RPMI8226 (cell line): ENCODE data around the gene SUPT3H.
"Not testable (repeated sequence)": the region's sequence is repeated elsewhere in the genome, so short reads cannot be mapped to it uniquely, and the experiment has no call there.

ENCODE experiments used
- DNase-seq: peaks from one replicate; pipeline ENCODE4 v3.0.0-alpha.2; 2015

Gene SUPT3H

GRCh38 chr6:45253453-45253852, 124.3 kb downstream of the SUPT3H start:
- no peak for DNase-seq

- DNase-seq = no peak
Measured at GRCh38 chr6:45231660-45232059, 146.1 kb downstream of the SUPT3H start.

GRCh38 chr6:45229416-45229815, 148.3 kb downstream of the SUPT3H start:
- no peak for DNase-seq

- DNase-seq = no peak
Measured at GRCh38 chr6:45226081-45226480, 151.7 kb downstream of the SUPT3H start.

- DNase-seq = no peak
Measured at GRCh38 chr6:45222380-45222779, 155.4 kb downstream of the SUPT3H start.

GRCh38 chr6:45215759-45216158, 162.0 kb downstream of the SUPT3H start:
- no peak for DNase-seq

- no peak for DNase-seq
Measured at GRCh38 chr6:45212976-45213375, 164.8 kb downstream of the SUPT3H start.

- DNase-seq = no peak
Measured at GRCh38 chr6:45209762-45210161, 168.0 kb downstream of the SUPT3H start.

GRCh38 chr6:45206793-45207492, 170.8 kb downstream of the SUPT3H start:
- DNase-seq = no peak

GRCh38 chr6:45201484-45201883, 176.2 kb downstream of the SUPT3H start:
- DNase-seq = no peak

- DNase-seq = no peak
Measured at GRCh38 chr6:45200510-45200909, 177.2 kb downstream of the SUPT3H start.

- no peak for DNase-seq
Measured at GRCh38 chr6:45199554-45199953, 178.2 kb downstream of the SUPT3H start.

- peak; percentile 62 for DNase-seq
Measured at GRCh38 chr6:45196121-45196520, 181.6 kb downstream of the SUPT3H start.

- no peak for DNase-seq
Measured at GRCh38 chr6:45195137-45195536, 182.6 kb downstream of the SUPT3H start.

- no peak for DNase-seq
Measured at GRCh38 chr6:45192556-45192955, 185.2 kb downstream of the SUPT3H start.

- DNase-seq = no peak
Measured at GRCh38 chr6:45191414-45191813, 186.3 kb downstream of the SUPT3H start.

- no peak for DNase-seq
Measured at GRCh38 chr6:45187836-45188235, 189.9 kb downstream of the SUPT3H start.

- DNase-seq = peak; percentile 9
Measured at GRCh38 chr6:45185403-45186251, 192.1 kb downstream of the SUPT3H start.

GRCh38 chr6:45184937-45185336, 192.8 kb downstream of the SUPT3H start:
- DNase-seq = no peak

- no peak for DNase-seq
Measured at GRCh38 chr6:45184040-45184439, 193.7 kb downstream of the SUPT3H start.

- not testable (repeated sequence) for DNase-seq
Measured at GRCh38 chr6:45176373-45176772, 201.4 kb downstream of the SUPT3H start.

- DNase-seq = no peak
Measured at GRCh38 chr6:45175272-45175671, 202.5 kb downstream of the SUPT3H start.

- peak; percentile 4 for DNase-seq
Measured at GRCh38 chr6:45174045-45174444, 203.7 kb downstream of the SUPT3H start.

GRCh38 chr6:45171380-45171779, 206.4 kb downstream of the SUPT3H start:
- DNase-seq = no peak
